ENCODE measurements around the gene MPP4.

MPP4 gene

DNA sequence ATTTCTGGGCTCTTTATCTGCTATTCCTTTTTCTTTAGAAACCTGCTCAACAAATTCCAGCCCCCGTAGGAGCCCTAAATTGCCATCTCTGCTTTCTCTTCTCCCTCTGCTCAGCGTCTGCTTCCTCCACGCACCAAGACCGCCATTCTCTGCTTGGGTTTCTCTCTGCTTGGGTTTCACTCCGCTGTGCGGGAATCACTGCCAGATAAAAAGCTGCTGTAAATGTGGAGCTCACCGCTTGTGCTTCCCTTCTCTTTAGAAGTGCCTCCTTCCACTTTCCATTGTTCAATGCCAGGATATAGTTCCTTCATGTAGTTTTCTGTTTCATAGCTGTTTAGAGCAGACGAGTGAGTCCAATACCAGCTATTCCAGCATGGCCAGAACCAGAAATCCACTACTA lies 101.0 kb downstream of the MPP4 start:
- H3K4me3 ChIP-seq (replicated peaks in 1 of 2; ENCODE audit: low read depth in 2 of 2, low read length in 2 of 2) = no peak overlapping the region
- DNase-seq (ENCODE audit: low read depth in 2 of 2) = no peak
- TF ChIP-seq, protein P1, sequence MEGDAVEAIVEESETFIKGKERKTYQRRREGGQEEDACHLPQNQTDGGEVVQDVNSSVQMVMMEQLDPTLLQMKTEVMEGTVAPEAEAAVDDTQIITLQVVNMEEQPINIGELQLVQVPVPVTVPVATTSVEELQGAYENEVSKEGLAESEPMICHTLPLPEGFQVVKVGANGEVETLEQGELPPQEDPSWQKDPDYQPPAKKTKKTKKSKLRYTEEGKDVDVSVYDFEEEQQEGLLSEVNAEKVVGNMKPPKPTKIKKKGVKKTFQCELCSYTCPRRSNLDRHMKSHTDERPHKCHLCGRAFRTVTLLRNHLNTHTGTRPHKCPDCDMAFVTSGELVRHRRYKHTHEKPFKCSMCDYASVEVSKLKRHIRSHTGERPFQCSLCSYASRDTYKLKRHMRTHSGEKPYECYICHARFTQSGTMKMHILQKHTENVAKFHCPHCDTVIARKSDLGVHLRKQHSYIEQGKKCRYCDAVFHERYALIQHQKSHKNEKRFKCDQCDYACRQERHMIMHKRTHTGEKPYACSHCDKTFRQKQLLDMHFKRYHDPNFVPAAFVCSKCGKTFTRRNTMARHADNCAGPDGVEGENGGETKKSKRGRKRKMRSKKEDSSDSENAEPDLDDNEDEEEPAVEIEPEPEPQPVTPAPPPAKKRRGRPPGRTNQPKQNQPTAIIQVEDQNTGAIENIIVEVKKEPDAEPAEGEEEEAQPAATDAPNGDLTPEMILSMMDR (IDR thresholded peaks at IDR 0.05; ENCODE audit: low read depth, low read length) = no peak

All from cardiac fibroblast (primary cell).